Measurements from ENCODE around the gene TUBB3.
A peak's percentile ranks its signal among the peaks of the same experiment; 100 is the strongest.
"Not testable (repeated sequence)": the region's sequence is repeated elsewhere in the genome, so short reads cannot be mapped to it uniquely, and the experiment has no call there.

The TUBB3 gene

GRCh38 chr16:89968074-89968473 lies 44.9 kb downstream of the TUBB3 start:
- not testable (repeated sequence) for DNase-seq

DNA sequence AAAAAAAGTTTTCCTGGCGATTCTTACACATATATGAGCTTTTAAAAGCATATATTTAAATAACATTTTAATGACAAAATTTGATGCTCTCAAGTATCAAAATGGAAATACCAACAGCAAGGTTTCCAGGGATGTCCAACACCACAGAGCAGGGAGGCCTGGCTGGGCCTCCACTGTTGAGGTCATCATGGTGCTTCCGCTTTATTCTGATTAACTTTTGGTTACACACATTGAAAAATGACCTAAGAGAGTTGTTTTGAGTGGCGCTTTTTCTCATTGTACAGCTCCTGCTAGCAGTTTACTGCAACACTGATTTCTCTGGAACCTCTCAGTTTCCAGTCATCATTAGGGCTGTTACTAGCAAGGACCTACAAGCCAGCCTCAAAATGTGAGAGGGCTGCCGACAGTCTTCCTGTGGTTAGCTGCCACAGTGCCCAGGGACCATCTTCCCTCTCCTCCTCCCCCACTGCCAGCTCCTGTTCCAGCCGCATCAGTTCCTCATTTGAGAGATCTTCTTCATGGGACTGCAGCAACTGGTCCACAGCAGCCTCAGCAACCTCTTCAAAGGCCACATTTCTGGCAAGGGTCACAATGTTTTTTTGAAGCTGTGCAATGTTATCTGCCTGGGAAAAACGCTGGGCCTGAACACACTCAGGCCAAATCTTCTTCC lies 46.7 kb downstream of the TUBB3 start:
- no peak for DNase-seq

DNA sequence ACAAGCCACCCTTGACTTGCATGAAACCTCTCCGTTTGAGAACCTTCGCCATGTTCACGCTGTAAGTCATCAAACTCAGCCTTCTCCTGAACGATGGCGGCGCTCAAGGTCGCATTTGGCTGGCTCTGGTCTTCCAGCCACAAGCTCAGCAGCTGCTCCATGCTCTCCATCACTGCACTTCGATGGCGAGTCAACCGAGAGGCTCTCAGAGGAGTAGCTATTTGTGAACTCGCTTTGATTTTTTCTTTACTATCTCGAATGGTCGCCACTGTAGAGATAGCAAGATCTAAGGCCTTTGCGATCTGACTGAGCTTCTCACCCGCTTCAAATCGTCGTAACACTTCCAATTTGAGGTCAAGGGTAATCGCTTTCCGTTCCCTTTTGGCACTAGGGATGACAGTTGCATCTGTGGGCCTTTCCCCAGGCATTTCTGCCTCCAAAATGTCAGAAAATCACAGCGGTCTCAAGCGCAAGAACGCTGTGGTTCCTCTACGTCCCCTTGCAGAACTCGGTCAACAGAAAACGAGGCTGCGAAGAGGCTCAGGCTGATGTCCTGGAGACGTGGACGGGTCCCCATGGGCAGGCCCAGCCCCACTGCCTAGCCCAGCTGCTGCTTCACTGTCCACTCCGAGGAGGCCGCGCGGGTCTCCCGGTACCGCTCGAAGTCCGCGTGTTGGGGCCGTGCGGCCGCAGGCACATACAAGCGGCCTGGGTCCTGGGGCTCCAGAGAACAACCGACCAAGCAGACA lies 48.5 kb downstream of the TUBB3 start:
- DNase-seq: no peak

GRCh38 chr16:89972244-89973234 lies 49.4 kb downstream of the TUBB3 start:
- peak; percentile 83 for DNase-seq

- DNase-seq: no peak
Observed at GRCh38 chr16:89973235-89973634, 50.1 kb downstream of the TUBB3 start.

- no peak for DNase-seq
Observed at GRCh38 chr16:89973654-89974335, 50.7 kb downstream of the TUBB3 start.

- DNase-seq: no peak
Observed at GRCh38 chr16:89974870-89975269, 51.7 kb downstream of the TUBB3 start.

- no peak for DNase-seq
Observed at GRCh38 chr16:89981414-89981813, 58.3 kb downstream of the TUBB3 start.

GRCh38 chr16:89982318-89982717 lies 59.2 kb downstream of the TUBB3 start:
- DNase-seq: no peak

GRCh38 chr16:89983536-89983935 lies 60.4 kb downstream of the TUBB3 start:
- no peak for DNase-seq

DNA sequence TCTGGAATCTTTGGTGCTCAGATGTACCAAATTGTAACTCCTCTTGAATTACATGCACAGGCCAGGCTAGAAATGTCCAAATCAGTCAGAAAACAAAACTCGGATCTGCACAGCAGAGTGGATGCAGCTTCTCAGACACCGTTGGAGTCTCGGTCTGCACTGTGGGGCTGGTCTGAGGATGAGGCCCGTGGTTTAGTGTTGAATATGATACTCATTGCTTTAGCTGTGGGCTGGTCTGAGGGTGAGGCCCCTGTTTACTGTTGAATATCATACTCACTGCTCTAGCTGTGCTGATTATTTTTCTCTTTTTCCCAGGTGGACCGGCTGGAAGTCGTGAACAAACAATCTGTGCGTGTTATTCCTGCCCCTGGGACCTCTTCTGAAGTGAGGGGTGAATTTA lies 61.1 kb downstream of the TUBB3 start:
- DNase-seq: no peak

DNA sequence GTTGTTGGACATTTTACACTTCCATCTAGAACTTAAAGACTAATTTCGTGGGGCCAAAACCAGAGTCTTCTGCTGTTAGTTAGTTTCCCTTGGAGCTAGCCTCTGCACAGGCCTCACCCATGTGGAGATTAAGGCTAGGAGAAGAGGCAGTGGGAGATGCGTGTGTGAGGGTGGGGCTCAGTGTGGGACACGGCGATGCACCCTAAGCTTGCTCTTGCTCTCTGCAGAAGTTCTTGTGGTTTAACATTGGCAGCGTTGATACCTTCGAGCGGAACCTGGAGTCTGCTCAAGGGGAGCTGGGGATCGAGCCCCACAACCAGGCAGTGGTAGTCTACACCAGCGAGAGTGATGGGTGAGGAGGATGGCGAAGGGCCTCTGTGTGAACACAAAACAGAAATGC lies 62.1 kb downstream of the TUBB3 start:
- DNase-seq: no peak
